Measurements from ENCODE around the gene BRD1. TPM values are rescaled to one million over a fixed set of nuclear protein-coding genes. Genes with fewer than 3 reads are reported as not detected.

Gene BRD1
- polyA plus RNA-seq, 1 experiment: 4.6 TPM

DNA sequence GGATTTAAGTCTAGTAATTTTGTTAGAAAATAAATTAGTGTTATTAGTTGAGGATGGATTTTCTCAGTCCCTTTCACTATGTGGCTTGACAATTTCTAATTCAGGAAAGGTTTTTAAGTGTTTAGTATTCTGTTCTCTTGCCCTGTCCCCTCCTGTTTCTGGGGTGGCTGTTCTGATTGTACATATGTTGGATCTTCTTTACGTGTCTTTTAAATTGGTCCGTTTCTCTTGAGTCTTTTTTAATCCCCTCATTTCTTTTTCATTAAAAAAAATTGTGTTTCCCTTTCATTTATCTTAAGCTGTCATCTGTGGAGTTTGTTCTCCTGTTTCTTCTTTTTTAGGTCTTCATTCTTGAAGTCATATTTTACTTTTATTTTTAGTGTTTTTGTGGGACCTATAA is 38.5 kb upstream of the BRD1 start:
- no peak overlapping the region for H3K4me3 ChIP-seq (ENCODE audit: low read depth, low read length)
- no peak for DNase-seq (ENCODE audit: low read depth)
- CTCF ChIA-PET: no interaction called here
- H3K36me3 ChIP-seq (ENCODE audit: control insufficient read depth, insufficient read depth, low read length): no peaks in the 10 kb centered on the region
- TF ChIP-seq, protein P1, sequence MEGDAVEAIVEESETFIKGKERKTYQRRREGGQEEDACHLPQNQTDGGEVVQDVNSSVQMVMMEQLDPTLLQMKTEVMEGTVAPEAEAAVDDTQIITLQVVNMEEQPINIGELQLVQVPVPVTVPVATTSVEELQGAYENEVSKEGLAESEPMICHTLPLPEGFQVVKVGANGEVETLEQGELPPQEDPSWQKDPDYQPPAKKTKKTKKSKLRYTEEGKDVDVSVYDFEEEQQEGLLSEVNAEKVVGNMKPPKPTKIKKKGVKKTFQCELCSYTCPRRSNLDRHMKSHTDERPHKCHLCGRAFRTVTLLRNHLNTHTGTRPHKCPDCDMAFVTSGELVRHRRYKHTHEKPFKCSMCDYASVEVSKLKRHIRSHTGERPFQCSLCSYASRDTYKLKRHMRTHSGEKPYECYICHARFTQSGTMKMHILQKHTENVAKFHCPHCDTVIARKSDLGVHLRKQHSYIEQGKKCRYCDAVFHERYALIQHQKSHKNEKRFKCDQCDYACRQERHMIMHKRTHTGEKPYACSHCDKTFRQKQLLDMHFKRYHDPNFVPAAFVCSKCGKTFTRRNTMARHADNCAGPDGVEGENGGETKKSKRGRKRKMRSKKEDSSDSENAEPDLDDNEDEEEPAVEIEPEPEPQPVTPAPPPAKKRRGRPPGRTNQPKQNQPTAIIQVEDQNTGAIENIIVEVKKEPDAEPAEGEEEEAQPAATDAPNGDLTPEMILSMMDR (IDR thresholded peaks at IDR 0.05; ENCODE audit: insufficient read depth, low read depth, low read length): no peak
- no peaks in the 10 kb centered on the region for H3K27me3 ChIP-seq (ENCODE audit: control insufficient read depth, insufficient read depth, low read length)
- POLR2A ChIA-PET: no interaction called here

DNA sequence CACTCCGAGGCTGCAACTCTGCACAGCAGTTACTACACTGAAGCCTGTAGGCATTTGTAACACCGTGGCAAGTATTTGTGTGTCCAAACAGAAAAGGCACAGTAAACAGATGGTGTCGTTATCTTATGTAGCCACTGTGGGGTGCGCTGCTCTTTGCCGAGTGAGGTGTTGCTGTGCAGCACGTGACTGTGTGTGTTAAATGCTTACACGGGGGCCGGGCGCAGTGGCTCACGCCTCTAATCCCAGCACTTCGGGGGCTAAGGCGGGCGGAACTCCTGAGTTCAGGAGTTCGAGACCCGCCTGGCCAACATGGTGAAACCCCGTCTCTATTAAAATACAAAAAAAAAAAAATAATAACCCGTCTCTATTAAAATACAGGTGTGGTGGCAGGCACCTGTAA is 37.5 kb upstream of the BRD1 start:
- H3K27me3 ChIP-seq (ENCODE audit: control insufficient read depth, insufficient read depth, low read length): no peaks in the 10 kb centered on the region
- POLR2A ChIA-PET: no interaction called here
- no peaks in the 10 kb centered on the region for H3K36me3 ChIP-seq (ENCODE audit: control insufficient read depth, insufficient read depth, low read length)
- DNase-seq (ENCODE audit: low read depth): no peak
- CTCF ChIA-PET: no interaction called here
- TF ChIP-seq, protein P1 (IDR thresholded peaks at IDR 0.05; ENCODE audit: insufficient read depth, low read depth, low read length): no peak
- no peak overlapping the region for H3K4me3 ChIP-seq (ENCODE audit: low read depth, low read length)

DNA sequence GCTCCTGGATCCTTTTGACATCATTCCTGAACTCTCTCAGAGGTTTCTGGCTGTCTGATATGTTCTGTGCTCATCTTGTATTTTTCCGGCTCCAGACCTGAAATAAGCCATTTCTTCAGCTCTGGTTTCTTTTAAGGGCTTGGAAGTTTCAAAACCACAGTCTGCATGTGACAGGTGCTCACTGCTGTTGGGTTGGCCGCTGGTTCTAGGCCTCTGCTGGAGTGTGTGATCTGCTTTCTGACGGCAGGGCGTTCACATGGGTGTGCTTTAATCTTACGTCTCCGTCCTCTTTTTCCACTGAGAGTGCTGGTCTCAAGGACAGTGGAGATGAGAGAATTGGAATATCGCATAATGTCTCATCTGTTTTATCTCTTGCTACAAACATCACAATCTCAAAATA is 36.3 kb upstream of the BRD1 start:
- CTCF ChIA-PET: no interaction called here
- H3K4me3 ChIP-seq (ENCODE audit: low read depth, low read length): no peak overlapping the region
- POLR2A ChIA-PET: no interaction called here
- H3K36me3 ChIP-seq (ENCODE audit: control insufficient read depth, insufficient read depth, low read length): peaks cover under 1% of the 10 kb centered on the region; the same call in 1 of the 2 replicates
- H3K27me3 ChIP-seq (ENCODE audit: control insufficient read depth, insufficient read depth, low read length): no peaks in the 10 kb centered on the region
- no peak for DNase-seq (ENCODE audit: low read depth)
- TF ChIP-seq, protein P1 (IDR thresholded peaks at IDR 0.05; ENCODE audit: insufficient read depth, low read depth, low read length): no peak

DNA sequence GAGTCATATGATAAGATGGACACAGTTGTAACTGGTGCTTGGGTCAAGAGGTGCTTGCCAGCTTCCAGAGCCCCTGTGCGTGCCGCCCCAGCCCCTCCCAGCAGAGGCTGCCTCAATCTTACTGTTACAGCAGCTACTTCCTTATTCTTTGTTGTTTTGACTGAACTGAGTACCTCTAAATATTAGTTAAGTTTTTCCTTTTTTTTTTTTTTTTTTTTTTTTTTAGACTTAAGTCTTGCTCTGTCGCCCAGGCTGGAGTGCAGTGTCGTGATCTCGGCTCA is 34.8 kb upstream of the BRD1 start:
- Histone ChIP-seq H3K4me3 (ENCODE audit: low read depth, low read length) (no peak overlapping the region), H3K36me3 (ENCODE audit: control insufficient read depth, insufficient read depth, low read length) (peaks cover 1% of the 10 kb centered on the region; the same call in 1 of the 2 replicates), H3K27me3 (ENCODE audit: control insufficient read depth, insufficient read depth, low read length) (no peaks in the 10 kb centered on the region)
- TF ChIP-seq, protein P1 (IDR thresholded peaks at IDR 0.05; ENCODE audit: insufficient read depth, low read depth, low read length): no peak
- no peak for DNase-seq (ENCODE audit: low read depth)
- POLR2A ChIA-PET: no interaction called here
- CTCF ChIA-PET: no interaction called here

DNA sequence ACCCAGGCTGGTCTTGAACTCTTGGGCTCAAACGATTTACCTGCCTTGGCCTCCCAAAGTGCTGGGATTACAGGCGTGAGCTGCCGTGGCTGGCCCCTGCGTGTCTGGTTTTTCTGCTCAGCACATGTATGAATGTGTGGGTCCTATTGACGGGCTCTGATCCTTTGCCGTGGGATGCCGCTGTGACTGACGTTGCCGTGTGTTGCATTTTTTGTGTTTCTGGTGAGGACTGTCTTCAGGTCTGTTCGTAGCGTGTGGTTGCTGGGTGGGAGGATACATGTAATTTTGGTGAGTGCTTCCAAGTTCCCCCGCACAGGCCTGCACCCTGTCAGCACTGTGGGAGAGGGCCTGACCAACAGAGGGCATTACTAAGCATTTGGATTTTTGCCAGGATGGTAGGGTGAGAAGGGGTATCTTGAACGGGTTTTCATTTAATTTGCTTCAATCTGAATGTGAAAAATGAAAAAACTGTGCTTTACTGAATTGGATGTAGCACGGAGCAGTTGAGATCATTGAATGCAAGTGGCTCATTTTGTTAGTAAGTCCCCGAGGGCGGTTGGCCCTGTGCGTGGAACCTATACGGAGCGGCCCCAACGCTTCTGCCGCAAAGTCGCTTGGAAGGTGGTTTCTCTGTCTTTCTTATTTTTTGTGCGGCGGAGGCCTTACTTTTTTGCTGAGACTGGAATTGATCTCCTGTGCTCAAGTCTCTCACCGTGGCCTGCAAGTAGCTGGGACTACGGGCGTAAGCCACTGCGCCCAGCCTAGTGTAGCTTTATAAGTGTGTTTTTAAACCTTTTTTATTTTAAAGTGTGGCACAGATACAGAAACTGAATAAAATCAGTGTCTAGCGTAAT is 34.2 kb upstream of the BRD1 start:
- CTCF ChIA-PET: no interaction called here
- POLR2A ChIA-PET: no interaction called here

More for the DNA sequence above, 34.2 kb upstream of the BRD1 start:
- Histone ChIP-seq H3K27me3 (ENCODE audit: control insufficient read depth, insufficient read depth, low read length) (no peaks in the 10 kb centered on the region), H3K36me3 (ENCODE audit: control insufficient read depth, insufficient read depth, low read length) (peaks cover 4% of the 10 kb centered on the region), H3K4me3 (ENCODE audit: low read depth, low read length) (no peak overlapping the region)
- TF ChIP-seq, protein P1 (IDR thresholded peaks at IDR 0.05; ENCODE audit: insufficient read depth, low read depth, low read length): no peak
- DNase-seq (ENCODE audit: low read depth): no peak

Measured in BJ (cell line).